Fibroblast of villous mesenchyme (primary cell): ENCODE data around the gene RPTOR. TPM values are rescaled to one million over a fixed set of nuclear protein-coding genes. Genes with fewer than 3 reads are reported as not detected.

Experiments used
- DNase-seq: peaks from one replicate; pipeline ENCODE4 v3.0.0-alpha.2; 2010; ENCODE audit warnings: low read depth
- H3K4me3 ChIP-seq: 2 replicates; pipeline ENCODE4 v1.5.1; 2011; ENCODE audit warnings: low read depth, mild to moderate bottlenecking, low read length
- CTCF ChIP-seq: IDR thresholded peaks from 2 replicates; pipeline ENCODE4 v1.5.1; 2012; ENCODE audit warnings: low read depth, mild to moderate bottlenecking, low read length; ENCODE audit not compliant: insufficient read depth
- total RNA-seq: library from RNA; depleted of rRNA; stranded (reverse); fragments of >200 nt; gene quantifications from 2 replicates; pipeline ENCODE4 v1.2.3, GENCODE V29; 2012

Gene RPTOR
- total RNA-seq, 1 donor = 35.8 TPM

- TF ChIP-seq CTCF = no peak
- no peak overlapping the region for H3K4me3 ChIP-seq
- no peak for DNase-seq
Observed at GRCh38 chr17:80929449-80929848, 384.8 kb downstream of the RPTOR start.

- no peak for TF ChIP-seq CTCF
- no peak for DNase-seq
Observed at GRCh38 chr17:80930335-80931279, 386.0 kb downstream of the RPTOR start.

GRCh38 chr17:80931421-80932265 is 387.0 kb downstream of the RPTOR start:
- peak; percentile 70 for DNase-seq
- no peak overlapping the region for H3K4me3 ChIP-seq
- no peak for TF ChIP-seq CTCF

More at GRCh38 chr17:80930335-80931279, 386.0 kb downstream of the RPTOR start:
- H3K4me3 ChIP-seq = no peak overlapping the region

GRCh38 chr17:80935526-80935925 is 390.9 kb downstream of the RPTOR start:
- H3K4me3 ChIP-seq = no peak overlapping the region
- DNase-seq = no peak
- TF ChIP-seq CTCF = no peak

- no peak for TF ChIP-seq CTCF
- DNase-seq = no peak
- no peak overlapping the region for H3K4me3 ChIP-seq
Observed at GRCh38 chr17:80936218-80936617, 391.6 kb downstream of the RPTOR start.

GRCh38 chr17:80936723-80937122 is 392.1 kb downstream of the RPTOR start:
- no peak overlapping the region for H3K4me3 ChIP-seq
- no peak for TF ChIP-seq CTCF
- DNase-seq = no peak
